GM18951 (cell line): ENCODE measurements around the gene HCFC1.

Source experiments
- POLR2A ChIP-seq: IDR thresholded peaks from 4 replicates; pipeline ENCODE4 v1.6.1; 2011; ENCODE audit warnings: mild to moderate bottlenecking; ENCODE audit not compliant: insufficient read length, insufficient read depth; ENCODE audit errors: extremely low read depth
- in situ Hi-C: fragments of 300-500 bp; cut with MboI; formaldehyde crosslinking; loops from one replicate; pipeline ENCODE4 v1.12.0; 2022; ENCODE audit warnings: low sequenced_read_pairs, mixed read lengths, inconsistent platforms; ENCODE audit not compliant: unreplicated experiment

HCFC1 gene

DNA sequence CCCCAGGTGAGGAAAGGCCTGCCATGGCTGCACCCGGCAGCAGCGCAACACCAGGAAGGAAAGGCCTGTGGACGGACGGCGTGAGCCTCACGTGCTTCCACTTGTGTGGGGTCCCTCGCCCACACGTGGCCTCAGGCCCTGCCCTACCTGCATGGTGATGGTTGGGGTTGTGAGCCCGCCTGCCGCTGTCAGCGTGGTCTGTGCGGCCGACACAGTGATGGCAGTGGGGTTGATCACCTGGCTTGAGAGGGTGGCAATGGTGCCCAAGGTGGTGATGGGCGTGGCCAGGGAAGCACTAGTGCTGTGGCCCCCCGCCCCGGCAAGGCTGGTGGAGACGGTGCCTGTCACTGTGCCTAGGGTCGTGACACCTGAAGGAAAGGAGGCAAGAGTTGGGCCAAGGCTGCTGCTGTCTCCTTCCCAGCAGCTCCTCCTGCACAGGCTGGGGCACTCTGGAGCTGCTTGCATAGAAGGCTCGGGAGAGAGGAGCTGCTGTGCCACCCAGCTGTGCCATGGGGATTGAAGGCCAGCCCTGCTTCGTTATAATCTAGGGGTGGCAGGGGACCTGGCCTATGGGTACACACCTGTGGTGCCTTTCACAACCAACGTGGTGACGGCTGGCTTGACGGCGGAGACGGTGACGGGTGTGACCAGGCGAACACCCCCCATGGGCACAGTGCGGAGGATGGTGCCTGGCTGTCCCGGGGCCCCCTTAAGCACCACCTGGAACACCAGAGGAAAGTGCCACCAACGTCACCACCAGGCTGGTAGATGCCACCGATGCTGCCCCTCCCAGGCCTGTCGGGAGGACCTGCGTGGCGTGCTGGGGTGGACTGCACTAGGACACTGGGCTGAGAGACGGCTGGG, 15.3 kb downstream of the HCFC1 start:
- TF ChIP-seq POLR2A, result no peak
- in situ Hi-C loops, result loop anchor here (10.0 kb wide), 1 partner anchor 171 kb away; the partner anchor contains the start of gene SRPK3

GRCh38 chrX:153955228-153955732, 16.3 kb downstream of the HCFC1 start:
- TF ChIP-seq POLR2A, result no peak
- in situ Hi-C loops, result loop anchor here (10.0 kb wide), 1 partner anchor 170 kb away; the partner anchor contains the start of gene SRPK3

DNA sequence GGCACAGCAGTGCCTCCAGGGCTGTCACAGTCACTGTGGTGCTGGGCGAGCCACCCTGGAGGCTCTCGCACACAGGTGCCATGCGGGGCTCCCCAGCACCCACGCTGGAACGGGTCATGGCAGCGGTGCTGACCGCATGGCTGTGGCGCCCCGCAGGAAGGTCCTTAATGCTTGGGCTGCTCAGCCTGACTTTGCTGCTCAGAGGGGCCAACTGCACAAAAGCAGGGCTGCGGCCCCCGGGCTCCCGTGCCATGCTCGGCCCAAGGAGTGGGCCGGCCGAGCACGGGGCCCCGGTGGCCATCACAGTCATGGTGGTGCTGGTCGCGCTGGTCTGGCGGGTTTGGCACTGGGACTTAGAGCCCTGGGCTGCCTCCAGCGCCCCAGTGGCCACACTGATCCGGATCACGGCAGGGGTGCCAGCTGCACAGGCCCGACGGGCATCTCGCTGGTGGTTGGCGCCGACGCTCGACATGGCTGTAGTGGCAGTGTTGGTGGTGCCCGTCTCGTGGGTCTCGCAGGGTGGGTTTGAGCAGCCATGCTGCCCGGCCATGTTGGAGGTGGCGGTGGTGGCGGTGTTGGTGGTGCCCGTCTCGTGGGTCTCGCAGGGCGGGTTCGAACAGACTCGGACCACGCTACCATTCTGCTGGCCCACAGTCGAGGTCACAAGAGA, 16.9 kb downstream of the HCFC1 start:
- in situ Hi-C loops, result loop anchor here (10.0 kb wide), 1 partner anchor 170 kb away; the partner anchor contains the start of gene SRPK3

DNA sequence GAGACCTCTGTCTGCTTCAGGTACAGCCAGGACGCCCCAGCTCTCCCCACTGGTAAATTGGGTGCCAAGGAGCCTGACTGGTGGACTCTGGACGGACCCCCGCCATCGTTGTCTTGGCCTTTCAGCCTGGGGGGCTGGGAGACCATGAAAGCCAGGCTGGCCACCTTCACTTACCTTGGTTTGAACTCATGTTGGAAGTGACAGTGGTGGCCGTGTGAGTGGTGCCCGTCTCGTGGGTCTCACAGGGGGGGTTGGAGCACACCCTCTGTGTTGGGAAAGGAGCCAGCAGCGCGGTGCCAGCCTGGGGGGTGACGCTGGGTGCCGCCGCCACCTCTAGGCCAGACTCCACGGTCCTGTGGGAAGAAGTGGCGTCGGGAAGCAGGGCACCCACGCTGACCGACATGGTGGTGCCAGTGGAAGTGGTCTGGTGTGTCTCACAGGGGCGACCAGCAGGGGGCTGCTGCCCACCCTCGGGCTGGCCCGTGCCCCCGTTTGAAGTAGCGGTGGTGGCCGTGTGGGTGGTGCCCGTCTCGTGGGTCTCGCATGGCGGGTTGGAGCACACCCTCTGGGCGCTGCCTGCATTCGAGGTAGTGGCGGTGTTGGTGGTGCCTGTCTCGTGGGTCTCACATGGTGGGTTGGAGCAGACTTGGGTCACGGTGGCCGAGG, 17.6 kb downstream of the HCFC1 start:
- in situ Hi-C loops, result loop anchor here (10.0 kb wide), 1 partner anchor 169 kb away; the partner anchor contains the start of gene SRPK3
- TF ChIP-seq POLR2A, result no peak

More for the DNA sequence above, 16.9 kb downstream of the HCFC1 start:
- TF ChIP-seq POLR2A, result no peak

- peak; percentile 29 for TF ChIP-seq POLR2A
- in situ Hi-C loops, result loop anchor here (10.0 kb wide), 1 partner anchor 169 kb away; the partner anchor contains the start of gene SRPK3
Measured at GRCh38 chrX:153953342-153953830, 18.2 kb downstream of the HCFC1 start.

DNA sequence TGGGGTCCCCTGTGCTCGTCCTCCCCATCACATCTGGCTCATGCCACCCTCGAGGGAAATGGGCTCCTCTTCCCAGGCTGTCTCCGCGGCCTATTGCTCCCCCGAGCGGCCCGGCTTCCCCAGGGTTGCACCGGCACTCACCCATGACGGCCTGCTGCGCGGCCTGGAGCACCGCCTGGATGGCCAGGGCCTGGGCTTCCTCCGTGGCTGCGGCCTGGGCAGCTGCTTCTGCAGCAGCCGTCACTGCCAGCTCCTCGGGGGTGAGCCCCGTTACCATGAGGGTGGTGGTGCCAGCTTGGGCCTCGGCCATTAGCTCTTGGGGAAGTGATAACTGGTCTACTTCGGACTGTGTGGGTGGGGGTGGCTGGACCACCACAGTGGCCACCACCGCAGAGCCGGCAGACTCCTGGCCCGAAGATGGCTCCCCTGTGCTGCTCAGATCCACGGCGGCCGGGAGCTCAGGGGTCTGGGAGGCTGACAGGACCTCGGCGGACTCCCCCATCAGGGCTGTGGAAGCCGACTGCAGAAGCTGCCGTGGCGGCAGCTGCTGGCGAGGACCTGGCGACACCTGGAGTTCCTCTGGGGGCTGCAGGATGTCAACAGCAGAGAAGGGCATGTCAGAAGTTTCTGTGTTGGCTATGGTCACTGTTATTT, 19.1 kb downstream of the HCFC1 start:
- in situ Hi-C loops, result loop anchor here (10.0 kb wide), 1 partner anchor 168 kb away; the partner anchor contains the start of gene SRPK3
- no peak for TF ChIP-seq POLR2A

GRCh38 chrX:153951683-153952372, 19.8 kb downstream of the HCFC1 start:
- in situ Hi-C loops, result loop anchor here (10.0 kb wide), 1 partner anchor 167 kb away; the partner anchor contains the start of gene SRPK3
- no peak for TF ChIP-seq POLR2A

DNA sequence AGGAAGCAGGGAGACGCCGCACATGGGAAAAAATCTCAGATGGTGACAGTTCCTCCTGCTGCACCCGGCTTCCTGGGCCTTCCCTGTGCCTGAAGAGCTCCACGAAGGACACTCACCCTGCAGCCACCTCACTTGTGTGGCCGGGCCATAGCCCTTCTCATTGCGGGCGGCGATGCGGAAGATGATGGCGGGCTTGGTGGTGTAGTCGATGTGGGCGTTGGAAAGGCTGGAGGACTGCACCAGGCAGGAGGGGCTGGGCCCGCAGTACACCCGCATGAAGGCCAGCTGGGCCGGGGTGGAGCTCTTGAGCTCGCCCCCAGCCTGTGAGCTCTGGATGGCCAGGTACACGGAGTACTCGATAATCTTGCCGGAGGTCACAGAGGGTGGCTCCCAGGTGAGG, 21.5 kb downstream of the HCFC1 start:
- TF ChIP-seq POLR2A, result no peak
- in situ Hi-C loops, result loop anchor here (10.0 kb wide), 1 partner anchor 165 kb away; the partner anchor contains the start of gene SRPK3

GRCh38 chrX:153948847-153949805, 22.5 kb downstream of the HCFC1 start:
- in situ Hi-C loops, result no loop called here

DNA sequence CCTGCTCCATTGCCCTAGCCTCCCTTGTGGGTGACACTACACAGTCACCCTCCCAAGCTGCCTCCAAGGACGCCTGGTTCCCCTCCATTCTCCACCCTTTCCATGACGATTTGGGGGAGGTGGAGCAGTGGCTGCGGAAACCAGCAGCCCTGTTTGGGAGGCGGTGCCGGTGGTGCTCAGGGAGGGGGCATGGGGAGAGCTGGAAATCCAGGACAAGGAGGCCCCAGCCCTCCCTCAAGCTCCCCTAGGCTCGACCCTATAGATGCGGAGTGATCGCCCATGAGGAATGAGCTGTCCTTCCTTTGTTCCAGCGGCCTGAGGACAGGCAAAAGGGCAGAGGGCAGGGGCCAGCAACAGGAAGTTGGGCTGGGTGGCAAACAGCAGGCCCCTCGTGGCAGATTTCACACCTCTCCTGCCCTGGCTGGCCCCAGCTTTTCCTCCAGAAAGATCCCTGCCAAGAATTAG, 23.6 kb downstream of the HCFC1 start:
- TF ChIP-seq POLR2A, result no peak
- in situ Hi-C loops, result no loop called here

More at GRCh38 chrX:153948847-153949805, 22.5 kb downstream of the HCFC1 start:
- TF ChIP-seq POLR2A, result no peak
